ENCODE data around the gene PARL. TPM values are rescaled to one million over a fixed set of nuclear protein-coding genes. Genes with fewer than 3 reads are reported as not detected.

The PARL gene
- total and polyA plus RNA-seq, 9 of the 15 experiments (the other 6 are each of a cell fraction or from before 2014, with no cell fraction given): 39.5 to 82.4 (median 57.4) TPM

GRCh38 chr3:183884427-183885296 is at the start of gene PARL (continued):
- 0 out of 4 replicates have a peak, but pooled peaks of 1 of the 2 experiments have one; percentile 11 for TF ChIP-seq KDM1A (IDR thresholded peaks at IDR 0.05)
- TF ChIP-seq, protein P1, sequence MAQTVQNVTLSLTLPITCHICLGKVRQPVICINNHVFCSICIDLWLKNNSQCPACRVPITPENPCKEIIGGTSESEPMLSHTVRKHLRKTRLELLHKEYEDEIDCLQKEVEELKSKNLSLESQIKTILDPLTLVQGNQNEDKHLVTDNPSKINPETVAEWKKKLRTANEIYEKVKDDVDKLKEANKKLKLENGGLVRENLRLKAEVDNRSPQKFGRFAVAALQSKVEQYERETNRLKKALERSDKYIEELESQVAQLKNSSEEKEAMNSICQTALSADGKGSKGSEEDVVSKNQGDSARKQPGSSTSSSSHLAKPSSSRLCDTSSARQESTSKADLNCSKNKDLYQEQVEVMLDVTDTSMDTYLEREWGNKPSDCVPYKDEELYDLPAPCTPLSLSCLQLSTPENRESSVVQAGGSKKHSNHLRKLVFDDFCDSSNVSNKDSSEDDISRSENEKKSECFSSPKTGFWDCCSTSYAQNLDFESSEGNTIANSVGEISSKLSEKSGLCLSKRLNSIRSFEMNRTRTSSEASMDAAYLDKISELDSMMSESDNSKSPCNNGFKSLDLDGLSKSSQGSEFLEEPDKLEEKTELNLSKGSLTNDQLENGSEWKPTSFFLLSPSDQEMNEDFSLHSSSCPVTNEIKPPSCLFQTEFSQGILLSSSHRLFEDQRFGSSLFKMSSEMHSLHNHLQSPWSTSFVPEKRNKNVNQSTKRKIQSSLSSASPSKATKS (CRISPR knock-in tag; IDR thresholded peaks at IDR 0.05): no peak
- TF ChIP-seq NKRF (IDR thresholded peaks at IDR 0.05; ENCODE audit: borderline replicate concordance): peak; percentile 85; the same call in 1 of the 2 replicates
- TF ChIP-seq DMBX1 (CRISPR knock-in tag; IDR thresholded peaks at IDR 0.05; ENCODE audit: borderline replicate concordance): peak; percentile 62; the same call in 1 of the 2 replicates
- 0 out of 2 replicates have a peak, but pooled peaks have one; percentile 26 for TF ChIP-seq NFE2 (IDR thresholded peaks at IDR 0.05; ENCODE audit: low read depth)
- TF ChIP-seq MEF2D (tag; conservative IDR thresholded peaks at IDR 0.05; ENCODE audit: low read depth): no peak
- TF ChIP-seq SIN3B (IDR thresholded peaks at IDR 0.05; ENCODE audit: low read depth): peak; percentile 92
- no peak for TF ChIP-seq ZNF668 (CRISPR knock-in tag; IDR thresholded peaks at IDR 0.05)
- TF ChIP-seq FIP1L1 (IDR thresholded peaks at IDR 0.05; ENCODE audit: low read depth, low read length, poor library complexity, severe bottlenecking): peak; percentile 69
- TF ChIP-seq, protein P2, sequence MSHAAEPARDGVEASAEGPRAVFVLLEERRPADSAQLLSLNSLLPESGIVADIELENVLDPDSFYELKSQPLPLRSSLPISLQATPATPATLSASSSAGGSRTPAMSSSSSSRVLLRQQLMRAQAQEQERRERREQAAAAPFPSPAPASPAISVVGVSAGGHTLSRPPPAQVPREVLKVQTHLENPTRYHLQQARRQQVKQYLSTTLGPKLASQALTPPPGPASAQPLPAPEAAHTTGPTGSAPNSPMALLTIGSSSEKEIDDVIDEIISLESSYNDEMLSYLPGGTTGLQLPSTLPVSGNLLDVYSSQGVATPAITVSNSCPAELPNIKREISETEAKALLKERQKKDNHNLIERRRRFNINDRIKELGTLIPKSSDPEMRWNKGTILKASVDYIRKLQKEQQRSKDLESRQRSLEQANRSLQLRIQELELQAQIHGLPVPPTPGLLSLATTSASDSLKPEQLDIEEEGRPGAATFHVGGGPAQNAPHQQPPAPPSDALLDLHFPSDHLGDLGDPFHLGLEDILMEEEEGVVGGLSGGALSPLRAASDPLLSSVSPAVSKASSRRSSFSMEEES (CRISPR knock-in tag; IDR thresholded peaks at IDR 0.05): no peak
- TF ChIP-seq RFX5 (IDR thresholded peaks at IDR 0.05; ENCODE audit: low read depth, low read length): no peak
- TF ChIP-seq PURB (CRISPR knock-in tag; IDR thresholded peaks at IDR 0.05; ENCODE audit: low read depth): no peak
- TF ChIP-seq, protein P3, sequence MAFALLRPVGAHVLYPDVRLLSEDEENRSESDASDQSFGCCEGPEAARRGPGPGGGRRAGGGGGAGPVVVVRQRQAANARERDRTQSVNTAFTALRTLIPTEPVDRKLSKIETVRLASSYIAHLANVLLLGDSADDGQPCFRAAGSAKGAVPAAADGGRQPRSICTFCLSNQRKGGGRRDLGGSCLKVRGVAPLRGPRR (CRISPR knock-in tag; IDR thresholded peaks at IDR 0.05): no peak
- no peak for TF ChIP-seq PATZ1 (CRISPR knock-in tag; IDR thresholded peaks at IDR 0.05; ENCODE audit: borderline replicate concordance)
- TF ChIP-seq YBX1 (IDR thresholded peaks at IDR 0.05): no peak
- no peak for TF ChIP-seq EWSR1 (IDR thresholded peaks at IDR 0.05; ENCODE audit: borderline replicate concordance, low read depth, partially characterized antibody)
